Osteoblast (primary cell): ENCODE data around the gene HDAC9. TPM values are rescaled to one million over a fixed set of nuclear protein-coding genes. Genes with fewer than 3 reads are reported as not detected.

ENCODE experiments used
- DNase-seq: peaks from one replicate; pipeline ENCODE4 v3.0.0; 2011; ENCODE audit warnings: low spot score, mixed read lengths; ENCODE audit not compliant: insufficient read length; ENCODE audit errors: missing footprints
- H2AFZ ChIP-seq: 2 replicates; pipeline ENCODE4 v1.6.0; 2011; ENCODE audit warnings: mild to moderate bottlenecking, low read length
- H3K27ac ChIP-seq: 2 replicates; pipeline ENCODE4 v1.5.1; 2011; ENCODE audit warnings: mild to moderate bottlenecking, low read depth, low read length, moderate library complexity
- H3K27me3 ChIP-seq: 2 replicates; pipeline ENCODE4 v1.6.0; 2012; ENCODE audit warnings: mild to moderate bottlenecking, control low read depth, inconsistent platforms, low read length, moderate library complexity; ENCODE audit not compliant: insufficient read depth
- H3K36me3 ChIP-seq: 2 replicates; pipeline ENCODE4 v1.5.1; 2011; ENCODE audit warnings: mild to moderate bottlenecking, low read length, control low read depth, moderate library complexity; ENCODE audit not compliant: insufficient read depth
- H3K4me1 ChIP-seq: 2 replicates; pipeline ENCODE4 v1.5.1; 2011; ENCODE audit warnings: mild to moderate bottlenecking, low read length, control low read depth, moderate library complexity; ENCODE audit not compliant: insufficient read depth
- H3K4me2 ChIP-seq: 2 replicates; pipeline ENCODE4 v1.6.0; 2011; ENCODE audit warnings: mild to moderate bottlenecking, low read length; ENCODE audit not compliant: insufficient read depth
- H3K4me3 ChIP-seq: fragments of 200-600 bp; sonication (generic); 3 replicates; pipeline ENCODE4 v1.5.1; 2012; ENCODE audit warnings: mild to moderate bottlenecking, low read length, inconsistent platforms; ENCODE audit not compliant: insufficient read depth
- H3K79me2 ChIP-seq: 2 replicates; pipeline ENCODE4 v1.6.0; 2012; ENCODE audit warnings: mild to moderate bottlenecking, low read length, control low read depth, inconsistent platforms; ENCODE audit not compliant: insufficient read depth
- H3K9me3 ChIP-seq: 2 replicates; pipeline ENCODE4 v1.5.1; 2011; ENCODE audit warnings: low read depth, low read length, control low read depth
- H4K20me1 ChIP-seq: 2 replicates; pipeline ENCODE4 v1.6.0; 2012; ENCODE audit warnings: mild to moderate bottlenecking, low read length, control low read depth; ENCODE audit not compliant: insufficient read depth
- CTCF ChIP-seq: IDR thresholded peaks from 2 replicates; pipeline ENCODE4 v1.5.1; 2011; ENCODE audit warnings: mild to moderate bottlenecking, low read depth, low read length, moderate library complexity; ENCODE audit errors: extremely low read depth
- total RNA-seq: library from RNA; depleted of rRNA; stranded (reverse); fragments of >200 nt; gene quantifications from 2 replicates; pipeline ENCODE4 v1.2.3, GENCODE V29; 2012

Gene HDAC9
- total RNA-seq, 1 donor, result 21.7 TPM

GRCh38 chr7:18570890-18571478 is 75.4 kb downstream of the HDAC9 start:
- peak; percentile 62 for TF ChIP-seq CTCF
- no peaks in the 10 kb centered on the region for H4K20me1 ChIP-seq

GRCh38 chr7:18572154-18572553 is 76.6 kb downstream of the HDAC9 start:
- TF ChIP-seq CTCF, result no peak
- H3K27ac ChIP-seq, result no peak overlapping the region
- no peaks in the 10 kb centered on the region for H4K20me1 ChIP-seq
- H3K9me3 ChIP-seq, result no peaks in the 10 kb centered on the region
- no peak for DNase-seq
- H3K4me2 ChIP-seq, result no peak overlapping the region
- no peak overlapping the region for H3K4me3 ChIP-seq
- no peak overlapping the region for H2AFZ ChIP-seq
- H3K36me3 ChIP-seq, result no peaks in the 10 kb centered on the region
- H3K27me3 ChIP-seq, result no peaks in the 10 kb centered on the region
- no peaks in the 10 kb centered on the region for H3K79me2 ChIP-seq
- peaks cover 3% of the 10 kb centered on the region for H3K4me1 ChIP-seq

More at GRCh38 chr7:18570890-18571478, 75.4 kb downstream of the HDAC9 start:
- Histone ChIP-seq H2AFZ (peak overlapping the region; percentile 47), H3K4me1 (peaks cover 3% of the 10 kb centered on the region), H3K4me2 (peak overlapping the region; percentile 76), H3K27me3 (no peaks in the 10 kb centered on the region), H3K27ac (peak overlapping the region; percentile 36), H3K79me2 (peaks cover 3% of the 10 kb centered on the region), H3K4me3 (peak overlapping the region; percentile 50), H3K9me3 (no peaks in the 10 kb centered on the region), H3K36me3 (no peaks in the 10 kb centered on the region)
- no peak for DNase-seq

- no peak for DNase-seq
- Histone ChIP-seq H2AFZ (no peak overlapping the region), H3K4me2 (no peak overlapping the region), H3K27me3 (no peaks in the 10 kb centered on the region), H3K9me3 (no peaks in the 10 kb centered on the region), H3K36me3 (no peaks in the 10 kb centered on the region), H3K79me2 (no peaks in the 10 kb centered on the region), H3K4me3 (no peak overlapping the region), H4K20me1 (no peaks in the 10 kb centered on the region), H3K27ac (no peak overlapping the region), H3K4me1 (peaks cover 3% of the 10 kb centered on the region)
- no peak for TF ChIP-seq CTCF
These were observed 77.3 kb downstream of the HDAC9 start for GRCh38 chr7:18572885-18573284.

GRCh38 chr7:18573410-18574234 is 78.1 kb downstream of the HDAC9 start:
- Histone ChIP-seq H2AFZ (no peak overlapping the region), H3K9me3 (no peaks in the 10 kb centered on the region), H3K79me2 (no peaks in the 10 kb centered on the region), H3K4me2 (no peak overlapping the region), H3K27ac (no peak overlapping the region), H3K4me3 (no peak overlapping the region), H4K20me1 (no peaks in the 10 kb centered on the region), H3K27me3 (no peaks in the 10 kb centered on the region), H3K4me1 (peaks cover 3% of the 10 kb centered on the region), H3K36me3 (no peaks in the 10 kb centered on the region)
- no peak for TF ChIP-seq CTCF
- no peak for DNase-seq
